HG03097 (cell line): ENCODE measurements around the gene ANKRD6.

Experiments
- ATAC-seq: cut with Tn5 transposase; IDR thresholded peaks from one replicate; pipeline ENCODE4 v1.9.1; 2021; ENCODE audit not compliant: unreplicated experiment, low FRiP score

Gene ANKRD6

GRCh38 chr6:89464295-89464694 lies 31.3 kb downstream of the ANKRD6 start:
- no peak for ATAC-seq

GRCh38 chr6:89467437-89467836 lies 34.5 kb downstream of the ANKRD6 start:
- no peak for ATAC-seq

- no peak for ATAC-seq
Observed at GRCh38 chr6:89468998-89469397, 36.0 kb downstream of the ANKRD6 start.

GRCh38 chr6:89471287-89471867 lies 38.4 kb downstream of the ANKRD6 start:
- ATAC-seq: no peak

- no peak for ATAC-seq
Observed at GRCh38 chr6:89475101-89475500, 42.1 kb downstream of the ANKRD6 start.

- ATAC-seq: no peak
Observed at GRCh38 chr6:89475634-89476033, 42.7 kb downstream of the ANKRD6 start.

GRCh38 chr6:89479897-89480296 lies 46.9 kb downstream of the ANKRD6 start:
- ATAC-seq: no peak

- no peak for ATAC-seq
Observed at GRCh38 chr6:89481695-89482094, 48.7 kb downstream of the ANKRD6 start.

GRCh38 chr6:89482126-89482525 lies 49.2 kb downstream of the ANKRD6 start:
- ATAC-seq: no peak

GRCh38 chr6:89483111-89483720 lies 50.3 kb downstream of the ANKRD6 start:
- ATAC-seq: no peak

- no peak for ATAC-seq
Observed at GRCh38 chr6:89485320-89485719, 52.4 kb downstream of the ANKRD6 start.

- ATAC-seq: no peak
Observed at GRCh38 chr6:89487864-89488263, 54.9 kb downstream of the ANKRD6 start.

GRCh38 chr6:89488438-89488837 lies 55.5 kb downstream of the ANKRD6 start:
- no peak for ATAC-seq

GRCh38 chr6:89489078-89489477 lies 56.1 kb downstream of the ANKRD6 start:
- no peak for ATAC-seq

- no peak for ATAC-seq
Observed at GRCh38 chr6:89492025-89492640, 59.2 kb downstream of the ANKRD6 start.

GRCh38 chr6:89494131-89494793 lies 61.3 kb downstream of the ANKRD6 start:
- ATAC-seq: no peak

- no peak for ATAC-seq
Observed at GRCh38 chr6:89495961-89496535, 63.1 kb downstream of the ANKRD6 start.

GRCh38 chr6:89500611-89501010 lies 67.7 kb downstream of the ANKRD6 start:
- ATAC-seq: no peak

GRCh38 chr6:89501222-89501621 lies 68.3 kb downstream of the ANKRD6 start:
- no peak for ATAC-seq

GRCh38 chr6:89501753-89502152 lies 68.8 kb downstream of the ANKRD6 start:
- ATAC-seq: no peak

GRCh38 chr6:89503641-89504040 lies 70.7 kb downstream of the ANKRD6 start:
- no peak for ATAC-seq
